ENCODE measurements around the gene SMCP.

Gene SMCP

DNA sequence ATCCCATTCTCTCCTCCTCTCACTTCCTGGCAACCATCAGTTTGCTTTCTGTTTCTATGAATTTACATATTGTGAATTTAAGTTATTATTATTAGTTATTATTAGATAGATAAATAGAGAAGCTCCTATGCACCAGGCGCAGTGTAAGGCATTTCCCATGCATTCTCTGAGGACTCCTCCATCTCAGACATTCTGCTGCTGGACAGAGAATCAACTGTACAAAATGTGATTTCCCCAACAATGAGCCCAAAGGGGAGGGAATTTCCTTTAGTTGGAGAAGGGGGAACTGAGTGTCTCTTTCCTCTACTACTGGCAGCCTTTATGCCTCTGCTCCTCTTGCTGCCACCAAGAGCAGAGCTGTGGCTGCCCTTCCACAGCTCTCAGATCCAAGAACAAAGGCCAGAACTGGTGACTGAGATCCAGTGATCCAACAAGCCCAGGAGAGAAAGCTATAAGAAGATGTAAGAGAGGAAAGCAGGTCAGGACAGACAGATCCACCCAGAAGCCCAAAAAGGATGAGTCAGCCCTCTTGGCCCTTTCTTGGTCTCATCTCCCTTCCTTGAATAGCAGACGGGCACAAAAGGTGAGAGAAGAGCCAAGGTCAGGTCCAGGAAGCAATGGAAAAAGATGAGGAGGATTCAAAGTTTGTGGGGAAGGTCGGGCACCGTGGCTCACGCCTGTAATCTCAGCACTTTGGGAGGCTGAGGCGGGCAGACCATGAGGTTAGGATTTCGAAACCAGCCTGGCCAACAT is 26.7 kb downstream of the SMCP start:
- TF ChIP-seq, protein P1, sequence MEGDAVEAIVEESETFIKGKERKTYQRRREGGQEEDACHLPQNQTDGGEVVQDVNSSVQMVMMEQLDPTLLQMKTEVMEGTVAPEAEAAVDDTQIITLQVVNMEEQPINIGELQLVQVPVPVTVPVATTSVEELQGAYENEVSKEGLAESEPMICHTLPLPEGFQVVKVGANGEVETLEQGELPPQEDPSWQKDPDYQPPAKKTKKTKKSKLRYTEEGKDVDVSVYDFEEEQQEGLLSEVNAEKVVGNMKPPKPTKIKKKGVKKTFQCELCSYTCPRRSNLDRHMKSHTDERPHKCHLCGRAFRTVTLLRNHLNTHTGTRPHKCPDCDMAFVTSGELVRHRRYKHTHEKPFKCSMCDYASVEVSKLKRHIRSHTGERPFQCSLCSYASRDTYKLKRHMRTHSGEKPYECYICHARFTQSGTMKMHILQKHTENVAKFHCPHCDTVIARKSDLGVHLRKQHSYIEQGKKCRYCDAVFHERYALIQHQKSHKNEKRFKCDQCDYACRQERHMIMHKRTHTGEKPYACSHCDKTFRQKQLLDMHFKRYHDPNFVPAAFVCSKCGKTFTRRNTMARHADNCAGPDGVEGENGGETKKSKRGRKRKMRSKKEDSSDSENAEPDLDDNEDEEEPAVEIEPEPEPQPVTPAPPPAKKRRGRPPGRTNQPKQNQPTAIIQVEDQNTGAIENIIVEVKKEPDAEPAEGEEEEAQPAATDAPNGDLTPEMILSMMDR (conservative IDR thresholded peaks at IDR 0.05), result no peak
- no peak overlapping the region for H3K27ac ChIP-seq

DNA sequence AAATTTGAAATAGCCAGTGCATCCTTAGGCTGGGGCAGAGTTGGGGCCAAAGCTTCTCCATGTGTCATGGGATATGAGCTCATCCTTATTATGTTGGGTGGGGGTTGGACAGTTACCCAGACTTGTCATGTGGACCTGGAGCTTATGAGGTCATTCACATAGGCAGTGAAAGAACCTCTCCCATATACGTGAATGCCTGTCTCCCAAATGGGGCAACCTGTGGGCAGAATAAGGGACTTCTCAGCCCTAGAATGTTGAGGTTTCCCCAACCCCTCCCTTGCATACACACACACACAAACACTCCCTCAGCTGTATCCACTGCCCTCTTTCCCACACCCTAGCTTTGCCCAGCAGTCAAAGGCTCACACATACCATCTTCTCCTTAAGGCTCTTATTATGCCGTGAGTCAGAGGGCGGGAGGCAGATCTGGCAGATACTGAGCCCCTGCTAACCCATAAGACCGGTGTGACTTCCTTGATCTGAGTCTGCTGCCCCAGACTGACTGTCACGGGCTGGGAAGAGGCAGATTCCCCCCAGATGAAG is 28.0 kb downstream of the SMCP start:
- H3K27ac ChIP-seq, result no peak overlapping the region
- TF ChIP-seq, protein P1 (conservative IDR thresholded peaks at IDR 0.05), result no peak

DNA sequence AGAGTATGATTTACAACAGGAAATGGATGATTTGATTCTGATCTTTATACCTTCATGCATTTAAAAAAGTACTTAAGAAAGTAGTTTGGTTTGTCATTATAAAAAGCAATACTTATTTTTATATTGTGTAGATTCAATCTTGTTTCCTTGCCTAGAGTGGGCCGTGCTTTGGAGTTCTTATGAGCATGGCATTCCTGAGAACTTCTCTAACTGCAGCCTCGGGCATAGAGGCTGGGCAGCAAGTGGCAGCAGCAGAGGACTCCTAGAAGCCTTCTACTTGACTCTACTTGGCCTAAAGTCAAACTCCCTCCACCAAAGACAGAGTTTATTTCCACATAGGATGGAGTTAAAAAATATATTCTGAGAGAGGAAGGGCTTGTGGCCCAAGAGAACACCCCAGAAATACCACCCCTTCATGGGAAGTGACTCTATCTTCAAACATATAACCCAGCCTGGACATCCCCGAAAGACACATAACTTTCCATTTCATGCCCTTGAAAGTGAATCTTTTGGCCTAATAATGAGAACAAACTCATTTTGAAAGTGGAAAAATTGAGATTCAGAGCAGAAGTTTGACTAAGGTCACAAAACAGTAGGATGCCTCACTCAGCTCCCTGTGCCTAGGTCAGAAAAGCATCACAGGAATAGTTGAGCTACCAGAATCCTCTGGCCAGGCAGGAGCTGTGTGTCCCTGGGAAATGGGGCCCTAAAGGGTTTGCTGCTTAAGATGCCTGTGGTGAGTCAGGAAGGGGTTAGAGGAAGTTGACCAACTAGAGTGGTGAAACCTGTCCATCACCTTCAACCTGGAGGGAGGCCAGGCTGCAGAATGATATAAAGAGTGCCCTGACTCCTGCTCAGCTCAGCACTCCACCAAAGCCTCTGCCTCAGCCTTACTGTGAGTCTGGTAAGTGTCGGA is 29.8 kb downstream of the SMCP start, which contains the start of gene IVL:
Gene IVL (plus strand): TSS at position 861 of the 916 bp plus-strand sequence. CDS start 1,252 bp downstream, outside the sequence.
- TF ChIP-seq, protein P1 (conservative IDR thresholded peaks at IDR 0.05), result no peak
- peak within 1 kb of the TSS; percentile 26; the same call in 1 of the 2 replicates for H3K27ac ChIP-seq

DNA sequence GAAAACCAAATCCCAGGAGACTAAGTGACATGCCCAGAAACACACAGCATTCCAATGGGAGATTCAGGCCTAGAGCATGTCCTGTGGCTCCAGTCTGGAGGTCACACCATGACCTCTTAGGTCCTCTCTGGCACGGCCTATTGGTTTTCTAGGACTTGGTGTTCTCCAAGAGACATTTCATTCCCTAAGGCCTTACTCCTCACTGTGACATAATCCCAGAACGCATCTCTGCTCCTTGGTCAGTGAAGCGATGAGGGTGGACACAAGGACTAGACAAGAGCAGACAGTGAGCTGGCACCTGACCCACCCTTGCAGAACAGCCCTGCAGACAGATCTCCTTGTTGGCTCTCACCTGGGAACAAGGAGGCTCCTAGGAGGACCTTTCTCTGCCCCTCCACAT is 31.1 kb downstream of the SMCP start:
- H3K27ac ChIP-seq, result no peak overlapping the region
- TF ChIP-seq, protein P1 (conservative IDR thresholded peaks at IDR 0.05), result no peak

DNA sequence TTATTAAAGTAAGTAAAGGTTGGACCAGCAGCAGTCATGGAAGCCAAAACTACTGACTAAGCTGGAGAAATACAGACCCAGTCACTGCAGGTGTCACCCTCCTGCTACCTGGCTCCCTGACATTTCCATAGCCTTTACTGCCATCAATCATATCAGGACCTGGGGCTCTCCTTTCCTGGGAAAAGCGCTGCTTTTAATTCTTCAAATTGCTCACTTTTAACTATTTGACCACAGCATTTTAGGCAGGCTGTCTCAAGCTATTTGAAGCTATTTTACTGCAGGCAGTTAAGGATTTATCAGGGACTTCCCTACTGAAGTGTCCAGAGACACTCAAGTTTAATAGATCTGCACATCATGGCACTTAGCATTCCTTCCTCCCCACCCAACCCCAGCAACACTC is 34.3 kb downstream of the SMCP start:
- TF ChIP-seq, protein P1 (conservative IDR thresholded peaks at IDR 0.05), result no peak
- no peak overlapping the region for H3K27ac ChIP-seq

DNA sequence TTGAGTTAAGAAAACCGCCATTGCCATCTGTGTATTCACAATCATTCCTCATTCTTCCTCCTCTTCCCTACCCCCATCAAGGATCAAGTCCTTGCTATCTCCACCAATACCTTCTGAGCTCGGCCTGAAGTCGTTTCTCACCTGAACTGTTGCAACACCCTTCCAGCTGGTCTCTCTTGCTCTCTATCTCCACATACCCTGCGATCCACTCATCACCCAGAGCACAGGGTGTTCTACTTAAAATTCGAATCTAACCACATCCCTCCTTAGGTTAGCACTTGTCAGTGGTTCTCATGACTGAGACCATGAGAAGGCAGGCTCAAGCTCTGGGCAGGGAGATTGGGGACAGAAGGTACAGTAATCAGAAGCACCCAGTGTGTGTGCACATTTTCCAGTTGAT is 34.8 kb downstream of the SMCP start:
- TF ChIP-seq, protein P1 (conservative IDR thresholded peaks at IDR 0.05), result no peak
- H3K27ac ChIP-seq, result no peak overlapping the region

DNA sequence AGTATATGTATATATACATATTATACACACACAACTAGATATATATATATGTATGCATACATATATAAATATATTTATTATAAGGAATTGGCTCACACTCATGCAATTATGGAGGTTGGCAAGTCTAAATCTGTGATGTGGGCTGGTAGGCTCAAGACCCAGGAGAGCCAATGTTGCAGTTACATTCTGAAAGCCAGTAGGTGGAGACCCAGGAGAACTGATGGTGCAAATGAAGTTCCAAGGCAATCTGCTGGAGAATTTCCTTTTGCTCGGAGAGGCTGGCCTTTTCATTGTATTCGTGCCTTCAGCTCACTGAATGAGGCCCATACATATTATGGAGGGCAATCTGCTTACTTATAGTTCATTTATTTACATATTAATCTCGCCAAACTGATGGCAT is 39.7 kb downstream of the SMCP start:
- TF ChIP-seq, protein P1 (conservative IDR thresholded peaks at IDR 0.05), result peak; percentile 73
- no peak overlapping the region for H3K27ac ChIP-seq
